Activated CD4-positive, alpha-beta T cell treated with anti-CD3 and anti-CD28 coated beads, Interleukin-2, amount 50 U/mL, for 16 hours (primary cell): ENCODE data around the gene MAGI1.

ENCODE experiments used
- DNase-seq: peaks from one replicate; pipeline ENCODE4 v3.0.0-alpha.2; 2020

MAGI1 gene

GRCh38 chr3:65968996-65969395 is 69.7 kb downstream of the MAGI1 start:
- DNase-seq: no peak

- no peak for DNase-seq
Measured at GRCh38 chr3:65967451-65967850, 71.3 kb downstream of the MAGI1 start.

DNA sequence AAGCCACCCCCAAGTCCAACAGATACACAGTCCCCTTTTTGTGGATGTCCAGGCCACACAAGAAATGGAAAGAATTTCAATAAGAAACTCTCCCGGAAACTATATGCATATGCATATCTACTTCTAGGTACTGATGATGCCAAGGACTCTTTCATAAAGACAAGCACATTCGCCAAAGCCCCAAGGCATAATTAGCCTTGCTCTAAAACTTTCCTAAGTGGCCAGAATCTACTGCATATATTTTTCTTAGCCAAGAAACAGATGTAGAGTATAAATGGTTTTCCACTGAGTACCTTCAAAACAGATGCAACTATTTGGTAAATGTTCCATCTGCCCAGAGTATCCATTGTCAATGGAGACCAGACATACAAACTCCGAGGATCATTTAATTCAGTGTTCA is 73.9 kb downstream of the MAGI1 start:
- DNase-seq: no peak

- peak; percentile 77 for DNase-seq
Measured at GRCh38 chr3:65963787-65964677, 74.7 kb downstream of the MAGI1 start.

GRCh38 chr3:65961733-65962132 is 77.0 kb downstream of the MAGI1 start:
- DNase-seq: no peak

- no peak for DNase-seq
Measured at GRCh38 chr3:65961128-65961527, 77.6 kb downstream of the MAGI1 start.

DNA sequence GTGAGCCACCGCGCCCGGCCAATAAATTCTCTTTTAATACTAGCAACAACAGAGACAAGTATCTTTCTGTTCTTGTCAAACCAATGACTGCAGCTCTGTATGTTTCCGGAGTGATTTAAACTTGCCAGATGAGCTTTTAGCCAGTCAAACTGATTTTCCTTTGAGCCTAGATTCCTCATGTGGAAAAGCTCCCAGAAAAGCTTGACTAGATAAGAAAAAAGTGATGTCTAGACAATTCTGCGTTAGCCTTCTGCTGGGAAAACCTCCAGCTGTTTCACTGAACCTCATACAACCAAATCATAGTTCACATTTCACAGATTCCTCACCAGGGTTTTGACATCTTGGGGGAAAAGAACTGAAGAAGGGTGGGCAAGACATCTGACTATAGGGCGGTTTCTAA is 78.6 kb downstream of the MAGI1 start:
- no peak for DNase-seq

- DNase-seq: no peak
Measured at GRCh38 chr3:65958216-65958615, 80.5 kb downstream of the MAGI1 start.

- DNase-seq: no peak
Measured at GRCh38 chr3:65955792-65956477, 82.8 kb downstream of the MAGI1 start.

- DNase-seq: no peak
Measured at GRCh38 chr3:65953881-65954733, 84.6 kb downstream of the MAGI1 start.

GRCh38 chr3:65953301-65953812 is 85.4 kb downstream of the MAGI1 start:
- no peak for DNase-seq

DNA sequence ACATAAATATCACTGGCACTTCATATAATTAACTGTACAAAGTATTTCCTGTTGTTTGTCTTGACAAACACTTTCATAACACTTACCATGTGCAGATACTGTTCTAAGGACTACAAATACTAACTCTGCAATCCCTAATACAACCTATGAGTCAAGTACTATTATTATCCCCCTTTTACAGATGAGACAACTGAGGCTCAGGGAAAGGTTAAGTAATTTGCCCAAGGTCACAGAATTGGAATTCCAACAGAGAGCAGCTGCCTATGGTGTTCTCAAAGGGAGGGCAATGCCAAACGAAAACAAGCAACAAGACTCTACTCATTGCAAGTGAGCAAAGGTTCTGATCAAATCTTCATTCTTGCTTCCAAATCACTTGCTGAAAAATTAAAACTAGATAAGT is 85.9 kb downstream of the MAGI1 start:
- no peak for DNase-seq

DNA sequence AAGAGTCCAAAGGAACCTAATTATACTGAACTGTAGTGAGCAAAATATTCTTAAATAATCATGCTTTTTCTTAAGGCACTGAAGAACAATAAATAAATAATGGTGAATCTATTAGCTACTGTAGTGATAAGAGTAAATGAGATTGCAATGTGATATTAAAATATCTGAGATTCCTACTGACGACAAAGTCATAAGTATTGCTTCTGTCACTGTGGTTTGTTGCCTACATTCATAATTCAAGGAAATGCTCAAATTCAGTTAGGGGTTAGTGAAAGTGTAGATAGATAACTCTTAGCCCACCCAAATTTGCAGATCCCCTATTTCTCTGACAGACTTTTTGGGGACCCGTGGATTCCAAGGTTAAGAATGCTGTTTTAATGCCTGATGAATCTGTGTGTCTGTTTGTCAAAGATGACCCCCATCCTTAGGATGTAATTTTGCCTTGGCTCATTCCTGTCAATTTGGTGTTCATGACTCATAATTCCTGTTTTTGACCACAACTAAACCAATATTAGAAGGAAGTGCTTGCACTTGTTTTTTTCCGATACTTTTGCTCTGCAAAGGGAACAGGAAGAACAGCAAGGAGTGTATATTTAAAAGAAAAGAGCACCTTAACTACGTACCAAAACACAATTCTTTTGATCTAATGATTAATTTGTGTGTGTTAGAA is 86.7 kb downstream of the MAGI1 start:
- no peak for DNase-seq

GRCh38 chr3:65950340-65951326 is 88.1 kb downstream of the MAGI1 start:
- DNase-seq: no peak

DNA sequence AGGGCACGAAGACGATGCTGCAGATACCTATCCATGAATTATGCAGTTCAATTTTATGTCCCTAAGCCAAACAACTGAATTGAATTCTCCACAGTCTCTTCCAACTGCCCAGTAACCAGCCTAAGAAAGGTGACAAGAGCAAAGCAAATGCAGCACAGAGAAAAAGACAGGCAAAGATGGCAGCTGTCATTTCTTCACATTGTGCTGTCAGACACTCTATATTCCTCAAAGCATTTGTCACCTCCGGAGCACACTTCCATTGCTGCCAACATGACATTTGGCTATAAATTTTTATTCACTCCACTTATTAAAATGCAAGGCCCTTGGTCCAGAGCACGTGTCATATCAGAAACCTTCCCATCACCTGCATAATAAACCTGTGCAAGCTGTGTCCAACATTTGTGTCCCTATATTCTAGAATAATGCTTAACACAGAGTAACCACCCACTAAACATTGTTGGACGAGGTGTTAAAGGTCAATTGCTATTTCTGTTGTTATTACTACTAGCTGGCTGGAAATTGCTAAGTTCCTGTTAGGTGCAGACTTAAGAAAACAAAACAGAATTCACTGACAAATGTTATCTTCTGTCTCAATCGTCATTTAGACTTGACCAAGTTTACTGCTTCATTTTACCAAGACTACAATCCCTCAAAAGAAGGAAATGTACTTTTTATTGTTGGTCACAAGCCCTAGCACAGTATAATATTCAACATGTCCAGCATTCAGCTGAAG is 89.7 kb downstream of the MAGI1 start:
- no peak for DNase-seq

DNA sequence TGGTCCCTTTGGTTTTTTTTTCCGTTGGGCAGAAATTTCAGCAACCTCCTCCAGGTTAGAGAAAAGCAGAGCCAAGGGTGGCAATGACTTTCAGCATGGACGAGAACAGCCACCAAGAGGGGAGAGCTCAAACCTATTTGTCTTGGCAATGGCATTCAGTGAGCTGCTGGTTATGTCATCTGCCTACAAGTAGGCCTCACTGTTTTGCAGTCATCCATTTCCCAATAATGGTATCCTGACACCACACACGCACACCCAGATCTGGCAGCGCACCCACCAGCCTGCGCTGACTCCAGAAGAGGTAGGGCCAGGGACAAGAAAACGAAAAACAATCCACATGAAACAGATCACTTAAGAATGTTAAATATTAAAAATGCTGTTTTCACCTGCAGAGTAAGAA is 92.3 kb downstream of the MAGI1 start:
- no peak for DNase-seq

- no peak for DNase-seq
Measured at GRCh38 chr3:65945953-65946352, 92.8 kb downstream of the MAGI1 start.

DNA sequence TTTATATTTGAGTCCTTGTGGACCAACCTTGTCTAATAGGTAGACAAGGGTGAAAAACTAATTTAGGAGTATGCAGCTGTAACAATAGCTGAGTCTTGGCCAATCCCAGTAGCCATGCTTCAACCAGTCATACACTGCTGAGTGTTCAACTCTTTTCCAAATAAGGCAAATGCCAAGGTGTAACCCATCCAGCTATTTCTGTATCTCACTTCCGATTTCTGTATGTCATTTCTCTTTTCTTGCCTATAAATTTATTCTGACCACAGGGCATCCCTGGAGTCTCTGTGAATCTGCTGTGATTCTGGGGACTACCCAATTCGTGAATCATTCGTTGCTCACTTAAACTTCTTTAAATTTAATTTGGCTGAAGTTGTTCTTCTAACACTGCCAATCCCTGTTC is 93.2 kb downstream of the MAGI1 start:
- DNase-seq: no peak

GRCh38 chr3:65944252-65944651 is 94.5 kb downstream of the MAGI1 start:
- no peak for DNase-seq

GRCh38 chr3:65939801-65940246 is 98.9 kb downstream of the MAGI1 start:
- DNase-seq: no peak

GRCh38 chr3:65939184-65939583 is 99.5 kb downstream of the MAGI1 start:
- DNase-seq: no peak
